Karpas-422 (cell line): ENCODE data around the gene BAD. TPM values are rescaled to one million over a fixed set of nuclear protein-coding genes. Genes with fewer than 3 reads are reported as not detected.

Experiments used
- DNase-seq: peaks from one replicate; pipeline ENCODE4 v3.0.0-alpha.2; 2015
- H2AFZ ChIP-seq: fragments of 200-600 bp; sonication (generic); 2 replicates; pipeline ENCODE4 v1.6.1; 2014; ENCODE audit warnings: antibody characterized with exemption, low read length, mixed read lengths
- H3K27ac ChIP-seq: fragments of 200-600 bp; sonication (generic); 2 replicates; pipeline ENCODE4 v1.5.1; 2014; ENCODE audit warnings: mild to moderate bottlenecking, low read length, moderate library complexity
- H3K27me3 ChIP-seq: fragments of 200-600 bp; sonication (generic); 2 replicates; pipeline ENCODE4 v1.6.1; 2014; ENCODE audit warnings: low read length, mixed read lengths
- H3K36me3 ChIP-seq: fragments of 200-600 bp; sonication (generic); 2 replicates; pipeline ENCODE4 v1.6.1; 2014; ENCODE audit warnings: low read length, mixed read lengths; ENCODE audit not compliant: insufficient read depth
- H3K4me1 ChIP-seq: fragments of 200-600 bp; sonication (generic); 2 replicates; pipeline ENCODE4 v1.6.1; 2014; ENCODE audit warnings: mild to moderate bottlenecking, low read length, mixed read lengths
- H3K4me2 ChIP-seq: fragments of 200-600 bp; sonication (generic); 2 replicates; pipeline ENCODE4 v1.6.1; 2014; ENCODE audit warnings: low read length, low read depth, mild to moderate bottlenecking; ENCODE audit not compliant: poor library complexity, severe bottlenecking
- H3K4me3 ChIP-seq: fragments of 200-600 bp; sonication (generic); 2 replicates; pipeline ENCODE4 v1.5.1; 2014; ENCODE audit warnings: mild to moderate bottlenecking, antibody characterized with exemption, low read length, mixed read lengths
- H3K79me2 ChIP-seq: fragments of 200-600 bp; sonication (generic); 2 replicates; pipeline ENCODE4 v1.6.1; 2014; ENCODE audit warnings: mild to moderate bottlenecking, low read length, mixed read lengths
- H3K9ac ChIP-seq: fragments of 200-600 bp; sonication (generic); 2 replicates; pipeline ENCODE4 v1.6.0; 2014; ENCODE audit warnings: low read length
- H3K9me2 ChIP-seq: fragments of 200-600 bp; sonication (generic), shearing (Covaris generic); replicated peaks from 2 replicates; pipeline ENCODE4 v1.6.0; 2014; ENCODE audit warnings: mild to moderate bottlenecking, low read length, moderate library complexity; ENCODE audit not compliant: insufficient read depth
- H3K9me3 ChIP-seq: fragments of 300-700, 200-600 bp; sonication (generic); 2 replicates; pipeline ENCODE4 v1.6.1; 2014; ENCODE audit warnings: low read length, mixed read lengths
- H4K20me1 ChIP-seq: fragments of 200-600 bp; sonication (generic); 2 replicates; pipeline ENCODE4 v1.6.1; 2014; ENCODE audit warnings: mild to moderate bottlenecking, antibody characterized with exemption, low read length, low read depth; ENCODE audit not compliant: insufficient read depth
- total RNA-seq: library from RNA; depleted of rRNA; stranded (reverse); fragments of >200 nt; shearing (Covaris generic); gene quantifications from 2 replicates; pipeline ENCODE4 v1.2.3, GENCODE V29; 2014; ENCODE audit warnings: low replicate concordance

The BAD gene
- total RNA-seq, 1 experiment from 2014 or later: 45.3 TPM

- peak overlapping the region; percentile 4; the same call in 1 of the 2 replicates for H3K27ac ChIP-seq
- H3K9me3 ChIP-seq: no peaks in the 10 kb centered on the region
- H3K36me3 ChIP-seq: no peaks in the 10 kb centered on the region
- peak overlapping the region; percentile 81; the same call in 1 of the 2 replicates for H3K4me3 ChIP-seq
- H3K9ac ChIP-seq: peak overlapping the region; percentile 74
- no peak for DNase-seq
- H3K27me3 ChIP-seq: no peaks in the 10 kb centered on the region
- no peaks in the 10 kb centered on the region for H3K9me2 ChIP-seq
- peaks cover 64% of the 10 kb centered on the region for H3K4me1 ChIP-seq
- H2AFZ ChIP-seq: no peak overlapping the region
- 0 out of 2 replicates have a peak, but pooled peaks cover 7% of the 10 kb centered on the region for H4K20me1 ChIP-seq
- H3K4me2 ChIP-seq: peak overlapping the region; percentile 86
- H3K79me2 ChIP-seq: peaks cover 24% of the 10 kb centered on the region
Observed at GRCh38 chr11:64231546-64231945, 52.9 kb downstream of the BAD start.

- no peaks in the 10 kb centered on the region for H3K9me3 ChIP-seq
- peak; percentile 72 for DNase-seq
- H2AFZ ChIP-seq: no peak overlapping the region; the same call in 1 of the 2 replicates
- no peaks in the 10 kb centered on the region for H3K9me2 ChIP-seq
- H3K27ac ChIP-seq: peak overlapping the region; percentile 75
- peak overlapping the region; percentile 81 for H3K4me3 ChIP-seq
- peaks cover 25% of the 10 kb centered on the region for H3K79me2 ChIP-seq
- peak overlapping the region; percentile 86 for H3K4me2 ChIP-seq
- H4K20me1 ChIP-seq: 0 out of 2 replicates have a peak, but pooled peaks cover 7% of the 10 kb centered on the region
- H3K9ac ChIP-seq: peak overlapping the region; percentile 74
- no peaks in the 10 kb centered on the region for H3K36me3 ChIP-seq
- H3K4me1 ChIP-seq: peaks cover 67% of the 10 kb centered on the region
- H3K27me3 ChIP-seq: no peaks in the 10 kb centered on the region
Observed at GRCh38 chr11:64230985-64231365, 53.5 kb downstream of the BAD start.

- peak within 1 kb of the TSS; percentile 75 for H3K27ac ChIP-seq
- peak; percentile 97 for DNase-seq
- peak within 1 kb of the TSS; percentile 86 for H3K4me2 ChIP-seq
- H3K9me3 ChIP-seq: no peaks in the 10 kb centered on the region
- H3K4me1 ChIP-seq: peaks cover 64% of the 10 kb centered on the region
- no peaks in the 10 kb centered on the region for H3K36me3 ChIP-seq
- no peak within 1 kb of the TSS; the same call in 1 of the 2 replicates for H2AFZ ChIP-seq
- H3K27me3 ChIP-seq: no peaks in the 10 kb centered on the region
- H3K4me3 ChIP-seq: peak within 1 kb of the TSS; percentile 81
- 0 out of 2 replicates have a peak, but pooled peaks cover 4% of the 10 kb centered on the region for H4K20me1 ChIP-seq
- H3K79me2 ChIP-seq: peaks cover 19% of the 10 kb centered on the region
- H3K9ac ChIP-seq: peak within 1 kb of the TSS; percentile 74
- H3K9me2 ChIP-seq: no peaks in the 10 kb centered on the region
Observed at GRCh38 chr11:64230171-64230984, 54.1 kb downstream of the BAD start, which contains the start of gene DNAJC4. TSS of gene DNAJC4 (plus strand) at chr11:64230548. CDS start at chr11:64230855, 307 bp downstream.

GRCh38 chr11:64229744-64230170, 54.7 kb downstream of the BAD start:
- no peak for DNase-seq
- H2AFZ ChIP-seq: no peak overlapping the region
- H3K4me1 ChIP-seq: peaks cover 66% of the 10 kb centered on the region
- peak overlapping the region; percentile 60 for H3K9ac ChIP-seq
- H3K4me3 ChIP-seq: peak overlapping the region; percentile 81
- H3K27ac ChIP-seq: peak overlapping the region; percentile 74
- no peaks in the 10 kb centered on the region for H3K36me3 ChIP-seq
- H3K79me2 ChIP-seq: peaks cover 16% of the 10 kb centered on the region
- H3K4me2 ChIP-seq: peak overlapping the region; percentile 86
- no peaks in the 10 kb centered on the region for H3K9me2 ChIP-seq
- no peaks in the 10 kb centered on the region for H3K27me3 ChIP-seq
- no peaks in the 10 kb centered on the region for H3K9me3 ChIP-seq
- H4K20me1 ChIP-seq: no peaks in the 10 kb centered on the region

- peak overlapping the region; percentile 60 for H3K9ac ChIP-seq
- no peaks in the 10 kb centered on the region for H3K9me2 ChIP-seq
- H3K9me3 ChIP-seq: no peaks in the 10 kb centered on the region
- peaks cover 71% of the 10 kb centered on the region for H3K4me1 ChIP-seq
- no peaks in the 10 kb centered on the region for H4K20me1 ChIP-seq
- peak overlapping the region; percentile 81; the same call in 1 of the 2 replicates for H3K4me3 ChIP-seq
- no peak for DNase-seq
- H3K79me2 ChIP-seq: peaks cover 16% of the 10 kb centered on the region
- no peaks in the 10 kb centered on the region for H3K36me3 ChIP-seq
- peak overlapping the region; percentile 74 for H3K27ac ChIP-seq
- H2AFZ ChIP-seq: no peak overlapping the region
- H3K4me2 ChIP-seq: peak overlapping the region; percentile 86
- H3K27me3 ChIP-seq: no peaks in the 10 kb centered on the region
Observed at GRCh38 chr11:64229090-64229743, 55.2 kb downstream of the BAD start.

GRCh38 chr11:64227405-64227956, 57.0 kb downstream of the BAD start:
- H2AFZ ChIP-seq: no peak overlapping the region
- DNase-seq: no peak
- no peaks in the 10 kb centered on the region for H3K9me2 ChIP-seq
- H3K27ac ChIP-seq: peak overlapping the region; percentile 87
- H3K4me3 ChIP-seq: peak overlapping the region; percentile 99
- no peaks in the 10 kb centered on the region for H3K36me3 ChIP-seq
- peaks cover 16% of the 10 kb centered on the region for H3K79me2 ChIP-seq
- H3K4me1 ChIP-seq: peaks cover 66% of the 10 kb centered on the region
- H3K9me3 ChIP-seq: no peaks in the 10 kb centered on the region
- no peaks in the 10 kb centered on the region for H3K27me3 ChIP-seq
- H3K4me2 ChIP-seq: peak overlapping the region; percentile 100
- peak overlapping the region; percentile 100 for H3K9ac ChIP-seq
- H4K20me1 ChIP-seq: no peaks in the 10 kb centered on the region

- Histone ChIP-seq H3K27ac (peak overlapping the region; percentile 87), H3K4me3 (peak overlapping the region; percentile 99), H3K4me2 (peak overlapping the region; percentile 100), H3K27me3 (no peaks in the 10 kb centered on the region), H4K20me1 (no peaks in the 10 kb centered on the region), H3K9ac (peak overlapping the region; percentile 100), H3K79me2 (peaks cover 16% of the 10 kb centered on the region), H2AFZ (no peak overlapping the region), H3K4me1 (peaks cover 57% of the 10 kb centered on the region), H3K36me3 (no peaks in the 10 kb centered on the region), H3K9me2 (no peaks in the 10 kb centered on the region), H3K9me3 (no peaks in the 10 kb centered on the region)
- peak; percentile 93 for DNase-seq
Observed at GRCh38 chr11:64226507-64227051, 57.9 kb downstream of the BAD start.
